GM06990 (cell line): Measurements from ENCODE around the gene PIR.

Experiments
- DNase-seq: peaks from one replicate; pipeline ENCODE4 v3.0.0-alpha.2; 2011; ENCODE audit not compliant: insufficient read length; ENCODE audit errors: extremely low read depth
- H3K27me3 ChIP-seq: replicated peaks from 2 replicates; pipeline ENCODE4 v1.6.0; 2011; ENCODE audit warnings: low read length; ENCODE audit not compliant: control insufficient read depth, insufficient read depth
- H3K36me3 ChIP-seq: 2 replicates; pipeline ENCODE4 v1.5.1; 2011; ENCODE audit warnings: low read length; ENCODE audit not compliant: control insufficient read depth, insufficient read depth
- H3K4me3 ChIP-seq: replicated peaks from 2 replicates; pipeline ENCODE4 v1.5.1; 2011; ENCODE audit warnings: low read depth, mild to moderate bottlenecking, control low read depth, low read length
- TF ChIP-seq, protein P1 (sequence below): IDR thresholded peaks from 2 replicates; pipeline ENCODE4 v1.5.1; 2011; ENCODE audit warnings: low read length, control low read depth, mild to moderate bottlenecking, inconsistent platforms; ENCODE audit not compliant: insufficient read depth, poor library complexity, severe bottlenecking

Gene PIR

GRCh38 chrX:15523088-15523487, 30.0 kb upstream of the PIR start:
- TF ChIP-seq, protein P1, sequence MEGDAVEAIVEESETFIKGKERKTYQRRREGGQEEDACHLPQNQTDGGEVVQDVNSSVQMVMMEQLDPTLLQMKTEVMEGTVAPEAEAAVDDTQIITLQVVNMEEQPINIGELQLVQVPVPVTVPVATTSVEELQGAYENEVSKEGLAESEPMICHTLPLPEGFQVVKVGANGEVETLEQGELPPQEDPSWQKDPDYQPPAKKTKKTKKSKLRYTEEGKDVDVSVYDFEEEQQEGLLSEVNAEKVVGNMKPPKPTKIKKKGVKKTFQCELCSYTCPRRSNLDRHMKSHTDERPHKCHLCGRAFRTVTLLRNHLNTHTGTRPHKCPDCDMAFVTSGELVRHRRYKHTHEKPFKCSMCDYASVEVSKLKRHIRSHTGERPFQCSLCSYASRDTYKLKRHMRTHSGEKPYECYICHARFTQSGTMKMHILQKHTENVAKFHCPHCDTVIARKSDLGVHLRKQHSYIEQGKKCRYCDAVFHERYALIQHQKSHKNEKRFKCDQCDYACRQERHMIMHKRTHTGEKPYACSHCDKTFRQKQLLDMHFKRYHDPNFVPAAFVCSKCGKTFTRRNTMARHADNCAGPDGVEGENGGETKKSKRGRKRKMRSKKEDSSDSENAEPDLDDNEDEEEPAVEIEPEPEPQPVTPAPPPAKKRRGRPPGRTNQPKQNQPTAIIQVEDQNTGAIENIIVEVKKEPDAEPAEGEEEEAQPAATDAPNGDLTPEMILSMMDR: no peak
- H3K27me3 ChIP-seq: no peaks in the 10 kb centered on the region; the same call in 1 of the 2 replicates
- DNase-seq: no peak
- H3K36me3 ChIP-seq: no peaks in the 10 kb centered on the region
- H3K4me3 ChIP-seq: no peak overlapping the region

GRCh38 chrX:15522464-15522863, 29.3 kb upstream of the PIR start:
- no peaks in the 10 kb centered on the region for H3K36me3 ChIP-seq
- no peak overlapping the region for H3K4me3 ChIP-seq
- DNase-seq: no peak
- no peaks in the 10 kb centered on the region; the same call in 1 of the 2 replicates for H3K27me3 ChIP-seq
- TF ChIP-seq, protein P1: no peak

DNA sequence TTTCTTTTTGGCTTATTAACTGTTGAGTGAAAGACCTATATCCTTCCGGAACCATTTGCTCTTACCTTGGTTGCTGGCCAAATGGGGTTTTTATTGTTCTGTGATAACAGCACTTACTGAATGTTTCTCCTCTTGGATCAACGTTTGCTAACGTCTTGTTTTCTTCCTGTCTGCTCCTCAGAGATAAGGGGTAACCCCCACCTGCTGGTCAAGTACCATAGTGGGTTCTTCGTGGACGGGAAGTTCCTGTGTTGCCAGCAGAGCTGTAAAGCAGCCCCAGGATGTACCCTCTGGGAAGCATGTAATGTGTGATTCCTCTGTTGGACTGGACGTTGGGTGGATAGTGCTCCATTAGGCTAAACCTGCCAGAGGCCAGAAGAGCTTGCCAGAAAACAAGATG, 22.8 kb upstream of the PIR start:
- H3K27me3 ChIP-seq: no peaks in the 10 kb centered on the region; the same call in 1 of the 2 replicates
- TF ChIP-seq, protein P1: no peak
- no peak overlapping the region for H3K4me3 ChIP-seq
- DNase-seq: no peak
- H3K36me3 ChIP-seq: no peaks in the 10 kb centered on the region

DNA sequence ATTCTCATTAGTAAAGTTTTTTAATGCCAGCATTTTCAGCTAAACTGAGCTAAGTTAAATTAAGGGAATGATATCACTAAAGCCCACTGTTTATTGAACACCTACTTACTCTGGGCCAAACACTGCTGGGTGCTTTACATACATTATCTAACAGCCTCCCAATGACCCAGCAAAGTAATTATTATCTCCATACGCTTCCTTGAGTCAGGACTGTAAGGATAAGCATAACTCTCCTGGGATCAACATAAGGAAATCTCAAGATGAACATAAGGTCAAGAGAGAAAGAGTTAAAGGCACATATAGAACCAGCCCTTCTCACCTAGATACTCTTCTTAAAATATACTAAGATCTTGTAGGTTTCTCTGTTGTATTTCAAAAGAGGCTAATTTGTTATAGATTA, 21.1 kb upstream of the PIR start:
- Histone ChIP-seq H3K27me3 (no peaks in the 10 kb centered on the region; the same call in 1 of the 2 replicates), H3K4me3 (no peak overlapping the region), H3K36me3 (no peaks in the 10 kb centered on the region)
- no peak for DNase-seq
- TF ChIP-seq, protein P1: no peak

DNA sequence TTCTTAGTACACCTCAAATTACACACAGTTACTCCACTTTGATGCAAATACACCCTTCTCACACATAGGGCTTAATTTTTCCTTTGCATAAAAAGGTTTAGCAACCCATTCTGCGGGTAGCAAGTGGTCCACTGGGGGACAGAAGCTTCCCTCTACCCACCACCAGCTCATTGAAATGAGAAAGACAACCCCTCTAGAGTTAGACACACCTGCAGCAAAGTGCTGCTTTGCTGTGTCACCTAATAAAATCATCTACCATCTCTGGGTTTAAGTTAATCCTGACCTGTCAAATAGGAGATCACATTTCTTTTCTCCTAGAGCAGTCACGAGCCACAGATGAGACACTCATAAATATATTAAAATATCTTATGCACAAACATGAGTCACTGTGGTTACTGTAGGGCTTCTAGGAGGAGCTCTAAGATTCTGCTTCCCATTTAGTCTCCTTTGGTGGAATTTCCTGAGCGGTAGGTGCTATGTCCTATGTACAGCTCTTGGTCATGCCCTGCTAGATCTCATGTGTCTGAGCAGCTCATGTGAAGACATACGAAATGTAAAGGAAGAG, 19.4 kb upstream of the PIR start:
- no peaks in the 10 kb centered on the region for H3K36me3 ChIP-seq
- no peak overlapping the region for H3K4me3 ChIP-seq
- H3K27me3 ChIP-seq: no peaks in the 10 kb centered on the region; the same call in 1 of the 2 replicates
- TF ChIP-seq, protein P1: no peak
- no peak for DNase-seq

DNA sequence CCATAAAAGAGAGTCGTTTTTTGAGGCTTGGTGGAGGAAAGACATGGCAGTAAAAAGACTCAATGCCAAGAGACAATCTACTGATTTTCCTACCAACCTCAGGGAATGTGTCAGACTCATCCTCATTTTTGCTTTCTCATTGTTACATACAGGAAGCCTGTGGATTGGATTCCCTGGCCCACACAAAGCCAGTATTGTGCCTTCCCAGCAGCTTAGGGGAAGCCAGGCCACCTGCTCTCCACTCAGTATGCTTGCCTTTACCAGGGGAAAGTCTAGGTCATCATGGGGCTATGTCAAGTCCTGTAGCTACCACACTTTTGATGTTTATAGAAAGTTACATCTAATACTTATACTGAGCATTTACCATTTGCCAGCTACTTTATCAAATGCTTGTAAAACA, 18.4 kb upstream of the PIR start:
- Histone ChIP-seq H3K36me3 (no peaks in the 10 kb centered on the region), H3K4me3 (no peak overlapping the region), H3K27me3 (no peaks in the 10 kb centered on the region; the same call in 1 of the 2 replicates)
- TF ChIP-seq, protein P1: no peak
- DNase-seq: no peak
